Keratinocyte (primary cell): Measurements from ENCODE around the gene PLXNA2. TPM values are rescaled to one million over a fixed set of nuclear protein-coding genes. Genes with fewer than 3 reads are reported as not detected.

Experiments
- DNase-seq: peaks from one replicate; pipeline ENCODE4 v3.0.0-alpha.2; 2011; ENCODE audit warnings: low read depth, missing footprints, low spot score
- FAIRE-seq: peaks from 2 replicates; lab custom pipeline; 2011; peaks lifted over from hg19 to GRCh38; lab: Jason Lieb, UNC
- H2AFZ ChIP-seq: 2 replicates; pipeline ENCODE4 v1.6.0; 2012; ENCODE audit warnings: low read length, control low read depth, inconsistent platforms; ENCODE audit not compliant: control insufficient read depth
- H3K27ac ChIP-seq: 2 replicates; pipeline ENCODE4 v1.5.1; 2011; ENCODE audit warnings: low read length; ENCODE audit not compliant: control insufficient read depth, insufficient read depth
- H3K27me3 ChIP-seq: 3 replicates; pipeline ENCODE4 v1.6.0; 2011; ENCODE audit warnings: low read length; ENCODE audit not compliant: control insufficient read depth, insufficient read depth; ENCODE audit errors: extremely low read depth
- H3K36me3 ChIP-seq, 2 experiments: 2 replicates in 1 of 2; 3 replicates in 1 of 2; pipeline ENCODE4 v1.5.1; 2011; ENCODE audit warnings: low read length in 2 of 2, mild to moderate bottlenecking in 1 of 2; ENCODE audit not compliant: control insufficient read depth in 2 of 2, insufficient read depth in 2 of 2; ENCODE audit errors: extremely low read depth in 1 of 2
- H3K4me1 ChIP-seq: 3 replicates; pipeline ENCODE4 v1.5.1; 2011; ENCODE audit warnings: low read length; ENCODE audit not compliant: control insufficient read depth, insufficient read depth; ENCODE audit errors: extremely low read depth
- H3K4me2 ChIP-seq: 3 replicates; pipeline ENCODE4 v1.6.0; 2011; ENCODE audit warnings: low read depth, low read length; ENCODE audit not compliant: control insufficient read depth, insufficient read depth; ENCODE audit errors: extremely low read depth
- H3K4me3 ChIP-seq, 3 experiments: fragments of 200-600 bp in 1 of 3; sonication (generic) in 1 of 3; 2 replicates in 2 of 3; 3 replicates in 1 of 3; pipeline ENCODE4 v1.5.1; 2011 to 2016; ENCODE audit warnings: low read length in 3 of 3, mild to moderate bottlenecking in 3 of 3, control low read depth in 2 of 3, inconsistent platforms in 1 of 3, low read depth in 1 of 3, mixed read lengths in 1 of 3, mixed run types in 1 of 3, moderate library complexity in 1 of 3; ENCODE audit not compliant: control insufficient read depth in 2 of 3, insufficient read depth in 2 of 3; ENCODE audit errors: extremely low read depth in 1 of 3
- H3K79me2 ChIP-seq: 2 replicates; pipeline ENCODE4 v1.6.0; 2012; ENCODE audit warnings: low read length; ENCODE audit not compliant: control insufficient read depth, insufficient read depth
- H3K9ac ChIP-seq: 3 replicates; pipeline ENCODE4 v1.6.0; 2011; ENCODE audit warnings: low read length; ENCODE audit not compliant: control insufficient read depth, insufficient read depth; ENCODE audit errors: extremely low read depth
- H3K9me1 ChIP-seq: 3 replicates; pipeline ENCODE4 v1.6.0; 2011; ENCODE audit warnings: low read length; ENCODE audit not compliant: control insufficient read depth, insufficient read depth; ENCODE audit errors: extremely low read depth
- H3K9me3 ChIP-seq: 2 replicates; pipeline ENCODE4 v1.5.1; 2012; ENCODE audit warnings: low read depth, low read length; ENCODE audit not compliant: control insufficient read depth
- H4K20me1 ChIP-seq: 3 replicates; pipeline ENCODE4 v1.6.0; 2011; ENCODE audit warnings: low read length; ENCODE audit not compliant: control insufficient read depth, insufficient read depth; ENCODE audit errors: extremely low read depth
- CTCF ChIP-seq, 3 experiments: IDR thresholded peaks in 1 of 3; conservative IDR thresholded peaks in 1 of 3; optimal IDR thresholded peaks in 1 of 3; 2 replicates in 2 of 3; 3 replicates in 1 of 3; pipeline versions ENCODE3 to v1.5.1; 2011; ENCODE audit warnings: low read length in 3 of 3, mild to moderate bottlenecking in 3 of 3, moderate library complexity in 2 of 3, control low read depth in 1 of 3, inconsistent platforms in 1 of 3; ENCODE audit not compliant: insufficient read depth in 2 of 3; ENCODE audit errors: extremely low read depth in 1 of 3
- EZH2 ChIP-seq: IDR thresholded peaks from one replicate; pipeline ENCODE4 v1.6.1; 2012; ENCODE audit warnings: inconsistent platforms, mild to moderate bottlenecking, low read length, moderate library complexity
- dilution Hi-C: fragments of 300-500 bp; cut with MboI; formaldehyde crosslinking; loops from one replicate; pipeline ENCODE4 v1.7.0; 2020; ENCODE audit warnings: low sequenced_read_pairs; ENCODE audit not compliant: extremely low pct_ligation_motif_present
- polyA plus RNA-seq, 5 experiments: library from polyadenylated mRNA; depleted of rRNA in 3 of 5; stranded (reverse) in 3 of 5; stranded (forward) in 1 of 5; unstranded in 1 of 5; fragments of >200 nt; gene quantifications; 1 replicate in 1 of 5; 2 replicates in 3 of 5; 3 replicates in 1 of 5; pipeline versions ENCODE4 v1.2.1 to v1.2.3, GENCODE V29; 2011 to 2012; ENCODE audit warnings: missing spikeins in 2 of 5, low read depth in 1 of 5, low replicate concordance in 1 of 5

PLXNA2 gene
- polyA plus RNA-seq, 1 donor (not counting 4 experiments of a cell fraction or from before 2014, with no cell fraction given), result 6.7 TPM

- TF ChIP-seq CTCF (optimal IDR thresholded peaks at IDR 0.05 in 1 of 3, IDR thresholded peaks at IDR 0.05 in 1 of 3, conservative IDR thresholded peaks at IDR 0.05 in 1 of 3; ENCODE audit: extremely low read depth in 1 of 3, insufficient read depth in 2 of 3, low read length in 3 of 3) (no peak), EZH2 (no peak)
- Histone ChIP-seq H3K36me3 (peaks cover 36 to 49% of the 10 kb centered on the region in 2 experiments), H3K9ac (no peak overlapping the region), H3K4me3 (no peak overlapping the region), H3K79me2 (no peaks in the 10 kb centered on the region), H3K9me3 (no peaks in the 10 kb centered on the region), H3K4me1 (peaks cover 19% of the 10 kb centered on the region), H3K9me1 (peaks cover 1% of the 10 kb centered on the region), H2AFZ (no peak overlapping the region), H3K27me3 (no peaks in the 10 kb centered on the region), H3K27ac (no peak overlapping the region), H3K4me2 (no peak overlapping the region), H4K20me1 (no peaks in the 10 kb centered on the region)
- no peak for DNase-seq
- dilution Hi-C loops, result no loop called here
- no peak for FAIRE-seq
Observed at GRCh38 chr1:208042868-208043267, 201.3 kb downstream of the PLXNA2 start.

- Histone ChIP-seq H3K9me1 (no peaks in the 10 kb centered on the region), H3K27ac (no peak overlapping the region), H3K4me3 (no peak overlapping the region), H3K9ac (no peak overlapping the region), H2AFZ (no peak overlapping the region), H3K9me3 (no peaks in the 10 kb centered on the region), H3K4me1 (peaks cover 11% of the 10 kb centered on the region), H3K4me2 (no peak overlapping the region), H3K79me2 (no peaks in the 10 kb centered on the region), H3K27me3 (no peaks in the 10 kb centered on the region), H4K20me1 (no peaks in the 10 kb centered on the region), H3K36me3 (peaks cover 38 to 52% of the 10 kb centered on the region in 2 experiments)
- FAIRE-seq (no peak), DNase-seq (no peak)
- no peak for TF ChIP-seq EZH2
- TF ChIP-seq CTCF (optimal IDR thresholded peaks at IDR 0.05 in 1 of 3, IDR thresholded peaks at IDR 0.05 in 1 of 3, conservative IDR thresholded peaks at IDR 0.05 in 1 of 3; ENCODE audit: extremely low read depth in 1 of 3, insufficient read depth in 2 of 3, low read length in 3 of 3), result no peak
- dilution Hi-C loops, result no loop called here
Observed at GRCh38 chr1:208042041-208042615, 202.1 kb downstream of the PLXNA2 start.
